Limb (tissue), 2 donors: ENCODE data around the gene PLCB4.

Experiments
- DNase-seq, 2 donors: peaks; one replicate each; pipeline ENCODE4 v3.0.0-alpha.2; 2016; ENCODE audit errors: extremely low spot score in 2 of 2

PLCB4 gene

DNA sequence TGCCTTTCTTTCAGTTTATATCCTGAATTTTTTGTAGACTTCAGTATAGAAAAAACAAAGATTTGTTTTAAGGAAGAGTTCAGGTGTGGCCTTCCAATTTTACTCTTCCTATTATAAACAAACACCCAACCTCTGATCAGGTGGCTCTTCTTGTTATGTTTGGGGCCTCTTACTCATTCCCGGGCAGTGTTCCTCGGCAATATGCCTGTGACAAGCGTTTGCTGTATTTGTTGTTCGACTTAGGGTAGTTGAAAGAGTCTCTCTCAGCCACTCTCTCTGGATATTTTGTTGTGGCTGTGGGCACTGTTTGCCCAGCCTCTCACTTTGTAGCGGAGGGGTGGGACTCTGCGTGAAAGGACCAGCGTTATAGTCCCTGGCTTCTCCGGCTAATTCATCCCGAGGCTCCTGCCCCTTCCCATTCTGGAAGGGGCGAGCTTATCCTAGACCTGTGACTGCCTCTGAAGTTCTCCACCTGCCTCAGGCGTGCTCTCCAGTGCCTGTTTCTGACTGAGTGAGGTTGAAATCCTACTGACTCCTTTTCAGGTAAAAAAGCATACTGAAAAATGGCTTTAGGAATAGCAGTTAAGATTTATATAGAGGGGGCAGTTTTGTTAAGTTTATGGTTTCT lies 97.4 kb downstream of the PLCB4 start:
- DNase-seq = no peak

DNA sequence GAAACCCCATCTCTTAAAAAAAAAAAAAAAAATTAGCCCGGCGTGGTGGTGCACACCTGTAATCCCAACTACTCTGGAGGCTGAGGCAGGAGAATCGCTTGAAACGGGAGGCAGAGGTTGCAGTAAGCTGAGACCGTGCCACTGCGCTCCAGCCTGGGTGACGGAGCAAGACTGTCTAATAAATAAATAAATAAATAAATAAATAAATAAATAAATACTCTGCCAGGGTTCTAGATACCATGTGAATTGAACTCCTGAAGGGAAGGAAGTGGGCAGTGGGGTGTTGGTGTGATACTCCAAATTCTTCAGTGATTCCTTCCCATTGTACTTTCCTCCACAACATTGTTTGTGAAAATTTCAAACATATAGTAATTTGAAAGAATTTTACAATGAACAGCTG lies 100.5 kb downstream of the PLCB4 start:
- no peak for DNase-seq

DNA sequence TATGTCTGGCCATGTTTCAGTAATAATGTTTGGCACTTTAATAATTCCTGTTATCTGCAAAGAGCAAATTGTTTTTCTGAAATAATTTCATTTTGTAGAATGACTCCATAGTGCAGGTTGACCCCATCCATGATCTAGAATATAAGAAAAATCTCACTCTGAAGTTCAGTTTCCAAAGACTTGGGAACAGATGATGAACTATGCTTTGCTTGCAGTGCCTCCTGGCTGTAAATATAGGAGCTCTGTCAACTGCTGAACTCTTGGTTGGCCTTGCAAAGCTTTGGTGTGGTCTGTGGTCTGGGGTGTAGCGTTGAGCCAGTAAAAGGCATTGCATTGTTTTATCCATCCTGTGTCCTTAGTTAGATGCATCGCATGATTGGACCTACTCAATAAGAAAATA lies 104.0 kb downstream of the PLCB4 start:
- DNase-seq = no peak

DNA sequence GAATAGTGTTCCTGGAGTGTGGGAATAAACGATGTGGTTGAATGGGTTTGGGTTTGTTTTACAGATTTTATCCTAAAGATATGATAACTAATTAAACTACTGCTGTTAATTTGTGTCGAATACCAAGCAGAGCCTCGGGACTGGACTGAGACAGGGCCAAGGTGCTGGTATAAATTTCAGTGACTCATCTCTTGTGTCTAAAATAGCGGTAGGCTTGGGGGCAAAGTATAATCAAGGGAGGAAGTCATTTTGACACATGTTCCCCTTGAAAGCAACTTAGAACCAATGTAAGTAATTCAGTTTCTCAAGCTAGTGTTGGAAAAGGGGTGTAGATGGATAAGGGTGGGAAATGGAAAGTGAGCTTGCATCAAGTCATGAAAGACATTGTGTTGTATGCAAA lies 108.4 kb downstream of the PLCB4 start:
- no peak for DNase-seq

DNA sequence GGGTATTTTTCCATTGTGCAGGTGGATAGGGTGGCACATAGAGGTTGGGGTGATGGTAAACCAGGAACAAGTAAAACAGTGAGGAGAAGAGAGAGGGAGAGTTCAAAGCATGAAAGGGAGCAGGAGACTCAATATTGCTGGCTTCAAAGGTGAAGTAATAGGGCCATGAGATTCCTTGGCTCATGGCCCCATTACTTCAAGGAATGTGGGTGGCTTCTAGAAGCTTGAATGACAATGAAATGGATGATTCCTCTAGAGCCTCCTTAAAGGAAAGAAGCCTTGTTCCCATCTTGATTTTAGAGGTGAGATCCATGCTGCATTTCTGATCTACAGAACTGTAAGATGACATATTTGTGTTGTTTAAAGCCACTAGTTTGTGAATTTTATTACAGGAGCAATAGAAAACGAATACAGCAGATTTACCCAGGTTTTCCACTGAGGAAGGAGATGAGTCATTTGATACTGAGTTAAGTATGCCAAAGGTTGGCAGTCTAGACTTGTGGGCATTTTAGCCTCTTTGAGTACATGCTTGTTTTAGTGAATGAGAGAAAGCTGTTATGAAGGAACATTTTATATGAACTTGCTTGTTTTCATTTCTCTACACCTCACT lies 110.4 kb downstream of the PLCB4 start:
- no peak for DNase-seq

DNA sequence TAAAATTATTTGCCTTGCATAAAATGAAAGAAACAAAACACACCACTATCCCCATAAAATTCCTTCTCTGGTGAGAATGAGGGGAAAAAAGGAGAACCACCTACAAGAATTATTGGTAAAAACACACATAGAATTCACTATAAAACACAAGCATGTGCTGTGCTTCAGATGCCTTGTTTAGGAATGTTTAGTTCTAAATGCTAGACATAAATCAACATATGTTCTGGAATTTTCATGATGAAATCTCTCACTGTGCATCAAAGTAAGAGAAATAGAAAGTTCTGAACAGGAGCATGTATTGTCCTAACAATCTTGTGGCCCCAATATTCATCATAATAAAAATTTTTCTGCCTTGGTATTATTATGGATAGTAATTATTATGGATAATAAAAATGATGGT lies 111.0 kb downstream of the PLCB4 start:
- DNase-seq = no peak

DNA sequence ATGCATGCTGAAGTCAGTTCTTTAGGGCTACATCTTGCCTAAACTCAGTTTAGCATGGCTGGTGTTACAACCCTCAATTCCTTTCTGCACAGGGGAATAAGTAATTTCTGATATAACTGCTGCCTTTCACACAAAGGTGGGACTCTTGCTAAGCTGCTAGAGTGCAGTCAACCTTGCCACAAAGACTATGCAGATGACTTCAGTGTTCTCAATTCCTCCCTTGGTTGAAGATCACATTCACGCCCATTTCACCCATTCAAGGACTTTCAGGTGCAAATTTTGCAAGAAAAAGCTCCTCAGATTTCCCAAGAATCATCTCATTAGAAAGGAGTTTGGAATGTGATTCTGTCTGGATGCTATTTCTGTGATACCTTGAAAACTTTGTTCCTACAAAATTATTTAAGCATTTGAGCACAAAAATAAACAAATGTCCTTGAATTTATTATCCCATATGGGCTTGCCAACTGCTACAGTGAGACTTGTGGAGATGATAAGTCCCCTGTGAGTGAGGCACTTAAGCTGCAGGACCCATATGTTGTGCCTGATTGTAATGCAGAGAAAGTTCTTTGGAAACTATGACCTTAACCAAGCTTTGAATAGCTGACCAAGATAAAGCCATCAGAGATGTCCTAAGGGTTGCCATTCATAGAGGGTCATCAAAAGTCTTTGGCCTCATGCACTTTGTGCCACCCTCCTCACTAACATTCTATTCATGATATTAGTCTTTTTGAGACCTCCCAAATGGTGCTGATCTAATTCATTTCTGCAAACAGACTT lies 111.8 kb downstream of the PLCB4 start:
- DNase-seq = no peak

DNA sequence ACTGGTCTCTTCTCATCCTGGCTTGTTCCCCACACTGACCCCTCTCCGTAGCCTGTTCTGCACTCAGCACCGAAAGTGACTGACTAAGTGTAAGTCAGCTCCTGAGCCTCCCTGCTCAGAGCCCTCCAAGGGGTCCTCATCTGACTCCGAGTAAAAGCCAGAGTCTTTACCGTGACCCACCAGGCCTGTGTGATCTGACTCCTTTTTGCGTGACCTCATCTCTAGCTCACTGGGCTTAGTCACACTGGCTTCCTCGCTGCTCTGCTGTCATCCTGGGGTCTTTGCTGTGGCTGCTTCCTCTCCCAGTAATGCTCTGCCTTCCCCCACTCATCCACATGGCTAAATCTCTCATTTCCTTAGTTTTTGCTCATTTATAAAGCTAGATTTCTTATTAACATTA lies 116.6 kb downstream of the PLCB4 start:
- no peak for DNase-seq

DNA sequence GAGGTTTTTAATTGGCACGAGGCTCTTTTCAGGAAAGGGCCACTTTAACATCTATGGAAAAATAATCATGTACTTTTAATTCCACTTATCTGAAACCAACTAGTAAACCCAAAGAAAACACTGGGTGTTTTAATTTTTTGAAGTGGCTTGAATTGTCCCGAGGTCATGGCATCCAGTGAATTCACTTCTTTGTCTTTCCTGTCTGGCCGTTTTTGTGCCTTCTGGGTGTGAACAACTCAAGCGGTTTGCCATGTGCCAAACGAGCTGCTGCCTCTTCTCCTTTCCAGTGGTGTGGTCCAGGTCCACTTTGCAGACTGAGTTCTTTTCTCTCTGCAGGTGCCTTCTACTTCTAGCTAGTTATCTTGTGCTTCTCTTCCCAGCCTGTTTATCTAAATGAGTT lies 117.5 kb downstream of the PLCB4 start:
- DNase-seq = no peak

DNA sequence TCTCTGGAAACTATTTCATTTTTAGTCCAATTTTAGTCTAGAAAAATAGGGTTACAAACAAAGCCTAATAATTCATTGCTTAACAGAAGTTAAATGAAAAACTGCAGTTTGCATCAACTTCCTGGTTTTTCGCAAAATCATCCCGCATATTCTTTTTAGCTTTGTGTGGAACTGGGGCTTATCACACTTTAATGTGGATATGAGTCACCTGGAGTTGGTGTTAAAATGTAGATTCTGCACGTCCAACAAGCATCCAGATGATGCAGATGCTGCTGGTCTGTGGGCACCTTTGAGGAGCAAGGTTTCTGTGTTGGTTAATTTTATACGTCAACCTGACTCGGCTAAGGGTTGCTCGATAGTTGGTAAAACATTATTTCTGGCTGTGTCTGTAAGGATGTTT lies 126.1 kb downstream of the PLCB4 start:
- DNase-seq = no peak

DNA sequence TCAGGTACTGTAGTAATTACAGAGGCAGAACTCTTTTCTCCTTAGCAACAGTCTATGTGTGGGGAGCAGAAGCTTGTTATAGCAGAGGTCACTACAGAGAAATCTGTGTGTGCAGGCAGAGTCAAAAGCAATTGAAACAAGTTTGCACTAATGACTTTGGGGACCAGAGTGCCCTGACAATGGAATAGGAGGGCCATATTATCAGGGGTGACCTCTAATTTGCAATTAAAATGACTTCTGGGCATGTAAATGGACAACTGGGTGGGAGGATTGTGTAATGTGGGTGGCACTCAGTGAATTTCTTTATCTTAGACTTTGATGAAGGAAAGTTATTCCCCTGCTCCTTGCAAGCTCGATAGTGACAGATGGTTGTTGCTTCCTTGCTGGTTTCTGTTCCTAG lies 127.2 kb downstream of the PLCB4 start:
- no peak for DNase-seq

DNA sequence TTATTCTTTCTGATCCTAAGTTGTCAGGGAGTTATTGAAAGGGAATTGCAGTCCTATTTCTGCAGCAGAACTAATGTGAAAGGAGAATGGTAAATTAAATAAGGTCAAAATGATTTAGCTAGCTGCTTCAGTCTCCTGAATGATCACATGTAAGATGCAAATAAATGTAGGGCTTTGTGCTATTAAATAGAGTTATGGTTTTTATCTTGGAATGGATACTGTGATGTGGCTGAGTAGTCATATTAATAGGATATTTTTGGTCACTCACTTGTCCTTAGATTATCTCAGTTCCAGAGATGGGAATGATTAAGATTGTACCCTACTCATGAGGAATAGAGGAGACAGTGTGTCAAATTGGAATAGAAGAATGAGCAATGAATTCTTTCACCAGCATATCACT lies 129.6 kb downstream of the PLCB4 start:
- DNase-seq = no peak

DNA sequence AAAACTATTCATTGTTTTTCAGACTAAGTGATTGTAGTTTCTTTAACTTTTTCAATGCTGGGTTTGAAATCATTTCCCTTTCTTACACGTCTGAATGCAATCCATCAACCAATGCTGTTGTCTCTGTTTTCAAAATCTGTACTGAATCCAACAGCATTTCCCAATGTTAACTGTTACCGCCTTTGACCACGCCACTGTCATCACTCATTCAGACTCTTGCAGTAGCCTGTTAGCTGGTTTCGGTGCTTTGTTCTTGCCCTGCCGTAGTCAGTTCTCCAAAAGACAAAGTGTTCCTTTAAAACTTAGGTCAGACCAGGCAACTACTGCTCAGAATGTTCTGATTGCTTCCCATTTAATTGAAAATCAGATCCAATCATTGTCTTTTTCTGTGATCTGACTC lies 131.3 kb downstream of the PLCB4 start:
- DNase-seq = no peak

DNA sequence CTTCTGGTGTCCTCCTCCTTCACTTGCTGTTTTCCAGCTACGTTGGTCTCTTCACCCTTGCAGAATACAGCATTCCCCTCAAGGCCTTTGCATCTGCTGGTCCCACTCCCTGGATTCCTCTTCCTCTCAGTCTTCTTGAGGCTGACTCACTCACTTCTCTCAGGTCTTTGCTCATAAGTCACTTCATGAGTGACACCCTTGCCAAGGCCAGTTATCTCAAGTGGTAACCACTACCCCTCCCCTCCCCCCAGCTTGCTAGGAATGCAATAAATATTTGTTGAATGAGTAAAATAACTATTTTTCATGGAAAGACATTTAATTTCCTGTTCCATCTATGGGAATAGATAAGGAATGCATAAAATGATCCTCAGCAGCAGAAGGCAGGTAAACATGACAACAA lies 131.7 kb downstream of the PLCB4 start:
- no peak for DNase-seq

DNA sequence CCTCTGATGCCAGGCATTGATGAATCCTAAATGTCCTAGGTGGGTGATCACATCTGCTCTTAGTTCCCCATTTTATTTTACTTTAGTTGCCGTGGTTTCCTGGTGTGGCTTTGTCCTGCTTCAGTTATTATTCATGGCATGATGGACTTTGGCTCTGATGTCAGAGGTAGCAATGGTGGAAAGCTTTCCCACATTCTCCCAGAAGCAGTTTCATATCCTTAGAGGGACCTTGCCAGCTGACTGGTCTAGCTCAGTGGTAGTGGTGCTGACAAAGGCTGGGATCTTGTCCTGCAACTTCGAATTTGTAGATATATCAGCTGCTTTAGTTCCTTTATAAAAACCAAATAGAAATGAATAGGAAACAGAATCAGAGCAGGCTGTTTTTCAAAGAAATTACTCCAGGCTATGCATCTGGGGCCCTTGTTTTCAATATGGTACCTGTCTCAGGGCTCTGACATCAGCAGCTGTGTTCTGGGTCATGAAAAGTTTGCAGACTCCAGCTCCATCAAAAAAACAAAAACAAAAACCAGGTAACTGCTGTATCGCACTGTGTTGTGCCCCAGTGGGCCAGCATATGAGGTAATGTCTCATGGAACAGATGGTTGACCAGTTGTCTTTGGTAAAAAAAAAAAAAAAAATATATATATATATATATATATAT lies 133.7 kb downstream of the PLCB4 start:
- no peak for DNase-seq

DNA sequence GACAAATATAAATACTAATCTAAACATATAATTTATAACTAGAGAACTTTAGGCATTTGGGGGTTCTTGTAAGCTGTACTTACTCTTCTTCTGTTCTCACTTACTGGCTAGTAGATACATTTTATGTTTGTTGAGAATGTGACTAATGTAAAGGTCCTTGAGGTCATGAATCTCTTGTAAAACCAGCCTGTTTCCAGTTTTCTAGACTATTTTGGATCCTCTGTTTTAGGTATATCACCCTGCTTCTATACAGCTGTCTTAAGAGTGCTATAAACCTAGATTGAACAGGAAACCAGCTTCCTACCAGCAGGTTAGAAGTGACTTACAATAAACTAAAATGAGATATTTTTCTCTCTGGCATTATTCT lies 134.2 kb downstream of the PLCB4 start:
- no peak for DNase-seq

DNA sequence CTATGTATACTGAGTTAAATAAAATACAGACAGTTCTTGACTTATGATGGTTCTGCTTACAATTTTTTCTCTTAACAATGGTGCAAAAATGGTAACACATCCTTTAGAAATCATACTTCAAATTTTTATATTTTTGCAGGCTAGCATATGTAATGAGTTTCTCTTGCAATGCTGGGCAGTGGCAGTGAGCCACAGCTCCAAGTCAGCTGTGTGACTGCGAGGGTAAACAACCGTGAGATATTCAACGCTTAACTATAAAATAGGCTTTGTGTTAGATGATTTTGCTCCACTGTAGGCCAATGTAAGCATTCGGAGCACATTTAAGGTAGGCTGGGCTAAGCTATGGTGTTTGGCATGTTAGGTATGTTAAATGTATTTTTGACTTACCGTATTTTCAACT lies 136.1 kb downstream of the PLCB4 start:
- DNase-seq = no peak

DNA sequence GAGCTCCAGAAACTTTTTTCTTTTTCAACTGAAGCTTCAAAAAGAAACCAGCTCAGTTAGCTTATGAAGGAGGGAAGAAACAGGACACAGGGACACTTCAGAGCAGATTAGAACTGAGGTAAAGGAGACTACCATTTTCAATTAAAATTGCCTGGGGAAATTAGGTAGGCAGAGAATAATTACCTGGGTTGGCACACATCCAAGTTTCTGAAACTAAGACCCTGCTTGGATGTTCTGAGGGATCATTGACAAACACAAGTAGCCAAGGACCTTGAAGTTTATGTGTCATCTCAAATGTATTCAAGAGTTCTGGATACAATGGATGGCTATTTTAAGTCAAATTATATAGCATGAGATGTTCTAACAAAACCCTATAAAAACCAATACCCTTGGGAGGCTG lies 137.6 kb downstream of the PLCB4 start:
- DNase-seq = no peak

DNA sequence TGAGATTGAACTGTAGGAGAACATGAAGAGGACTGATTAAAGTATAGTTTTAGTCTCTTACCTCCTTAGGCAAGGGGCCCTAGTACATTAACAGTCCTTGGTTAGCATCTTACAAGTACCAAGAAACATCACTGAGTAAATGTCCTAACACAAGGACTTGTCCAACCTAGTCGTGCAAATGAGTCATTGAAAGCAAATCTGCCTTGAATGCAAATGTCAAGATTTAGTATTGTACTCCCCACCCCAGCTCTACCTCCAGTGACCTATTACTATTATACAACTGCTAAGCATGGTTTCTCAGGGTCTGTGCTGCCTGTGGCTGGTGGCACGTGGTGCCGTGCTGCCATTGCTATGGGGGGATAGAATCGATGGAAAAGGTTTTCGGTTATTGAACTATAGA lies 138.4 kb downstream of the PLCB4 start:
- no peak for DNase-seq

DNA sequence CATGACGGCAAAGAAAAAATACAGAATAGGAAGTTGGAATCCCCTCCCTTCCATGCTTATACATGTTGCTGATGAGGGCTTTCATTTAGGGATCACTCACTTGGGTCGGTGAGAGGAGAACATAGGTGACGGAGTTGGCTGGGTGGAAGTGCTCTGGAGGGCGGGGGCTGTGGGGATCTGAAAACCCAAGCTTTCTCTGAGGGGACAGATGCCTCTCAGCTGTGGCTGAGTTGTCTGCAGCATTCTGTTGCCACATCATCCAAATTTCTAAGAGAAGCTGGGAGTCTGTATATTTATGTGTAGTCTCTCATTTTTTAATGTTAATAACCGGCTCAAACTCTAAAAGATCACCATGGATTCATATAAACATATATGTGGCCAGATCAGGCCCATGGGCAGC lies 141.5 kb downstream of the PLCB4 start:
- DNase-seq = no peak

DNA sequence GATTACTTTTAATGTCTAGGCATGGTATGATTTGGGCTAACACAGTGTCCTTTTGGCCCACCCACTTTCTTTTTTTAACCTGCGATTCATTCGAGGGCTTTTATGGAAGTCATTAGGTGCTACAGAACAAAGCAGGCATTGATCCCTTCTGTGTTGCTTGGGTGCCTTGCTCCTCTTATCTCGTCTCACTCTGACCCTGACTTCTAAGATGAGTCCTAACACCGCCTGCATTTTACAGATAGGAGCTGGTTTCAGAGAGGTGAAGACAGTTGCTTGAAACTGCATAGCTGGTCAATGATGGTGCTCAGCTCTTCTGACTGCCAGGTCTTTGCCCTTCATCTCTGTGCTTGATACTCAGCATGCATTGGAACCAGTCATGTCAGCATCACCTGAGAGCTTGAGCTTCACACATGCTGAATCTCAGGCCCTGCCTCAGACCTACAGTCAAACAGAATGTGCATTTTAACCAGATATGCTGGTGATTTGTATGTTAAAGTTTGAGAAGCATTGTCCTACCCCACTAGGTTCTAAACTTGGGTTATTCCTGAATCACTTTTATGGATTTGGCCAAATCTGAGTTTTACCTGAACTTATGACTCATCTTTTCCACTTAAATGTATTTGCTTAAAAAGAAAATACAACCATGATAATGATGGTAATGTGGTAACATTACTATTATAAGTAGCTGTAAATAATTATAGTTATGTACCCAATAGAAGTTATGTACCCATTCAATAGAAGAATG lies 142.3 kb downstream of the PLCB4 start:
- no peak for DNase-seq

DNA sequence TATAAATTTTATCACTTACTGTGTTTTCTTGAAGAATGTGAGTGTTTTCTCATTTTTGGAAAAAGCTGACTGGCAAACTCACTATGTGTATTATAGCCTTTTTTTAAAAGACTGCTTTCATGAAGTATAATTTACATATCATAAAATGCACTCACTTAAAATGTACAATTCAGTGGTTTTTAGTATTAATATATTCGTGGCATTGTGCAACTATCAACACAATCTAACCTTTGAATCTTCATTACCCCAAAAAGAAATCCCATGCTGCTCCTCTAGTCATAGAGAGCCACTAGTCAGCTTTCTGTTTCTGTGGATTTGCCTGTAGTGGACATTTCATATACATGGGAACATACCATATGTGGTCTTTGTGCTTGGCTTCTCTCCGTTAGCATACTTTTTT lies 143.8 kb downstream of the PLCB4 start:
- no peak for DNase-seq
